ENCODE data around the gene CFAP54.

The CFAP54 gene

DNA sequence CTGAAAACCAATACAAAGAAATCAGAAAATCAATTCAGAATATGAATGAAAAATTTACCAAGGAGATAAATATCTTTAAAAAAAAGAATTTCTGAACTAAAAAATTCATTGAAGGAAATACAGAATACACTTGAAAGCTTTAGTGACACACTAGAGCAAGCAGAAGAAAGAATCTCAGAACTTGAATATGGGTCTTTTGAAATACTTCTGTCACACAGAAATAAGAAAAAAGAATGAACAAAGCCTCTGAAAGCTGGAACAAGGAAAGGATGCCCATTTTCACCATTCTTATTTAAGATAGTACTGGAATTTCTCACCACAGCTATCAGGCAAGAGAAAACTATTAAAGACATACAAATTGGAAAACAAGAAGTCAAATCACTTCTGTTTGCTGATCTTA lies 314.6 kb downstream of the CFAP54 start:
- in situ Hi-C loops (cut with HindIII; ENCODE audit: low sequenced_read_pairs), result no loop called here
- DNase-seq (ENCODE audit: low read depth), result no peak
- TF ChIP-seq, protein P1, sequence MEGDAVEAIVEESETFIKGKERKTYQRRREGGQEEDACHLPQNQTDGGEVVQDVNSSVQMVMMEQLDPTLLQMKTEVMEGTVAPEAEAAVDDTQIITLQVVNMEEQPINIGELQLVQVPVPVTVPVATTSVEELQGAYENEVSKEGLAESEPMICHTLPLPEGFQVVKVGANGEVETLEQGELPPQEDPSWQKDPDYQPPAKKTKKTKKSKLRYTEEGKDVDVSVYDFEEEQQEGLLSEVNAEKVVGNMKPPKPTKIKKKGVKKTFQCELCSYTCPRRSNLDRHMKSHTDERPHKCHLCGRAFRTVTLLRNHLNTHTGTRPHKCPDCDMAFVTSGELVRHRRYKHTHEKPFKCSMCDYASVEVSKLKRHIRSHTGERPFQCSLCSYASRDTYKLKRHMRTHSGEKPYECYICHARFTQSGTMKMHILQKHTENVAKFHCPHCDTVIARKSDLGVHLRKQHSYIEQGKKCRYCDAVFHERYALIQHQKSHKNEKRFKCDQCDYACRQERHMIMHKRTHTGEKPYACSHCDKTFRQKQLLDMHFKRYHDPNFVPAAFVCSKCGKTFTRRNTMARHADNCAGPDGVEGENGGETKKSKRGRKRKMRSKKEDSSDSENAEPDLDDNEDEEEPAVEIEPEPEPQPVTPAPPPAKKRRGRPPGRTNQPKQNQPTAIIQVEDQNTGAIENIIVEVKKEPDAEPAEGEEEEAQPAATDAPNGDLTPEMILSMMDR (IDR thresholded peaks at IDR 0.05; ENCODE audit: low read depth, low read length, missing control alignments), result no peak

DNA sequence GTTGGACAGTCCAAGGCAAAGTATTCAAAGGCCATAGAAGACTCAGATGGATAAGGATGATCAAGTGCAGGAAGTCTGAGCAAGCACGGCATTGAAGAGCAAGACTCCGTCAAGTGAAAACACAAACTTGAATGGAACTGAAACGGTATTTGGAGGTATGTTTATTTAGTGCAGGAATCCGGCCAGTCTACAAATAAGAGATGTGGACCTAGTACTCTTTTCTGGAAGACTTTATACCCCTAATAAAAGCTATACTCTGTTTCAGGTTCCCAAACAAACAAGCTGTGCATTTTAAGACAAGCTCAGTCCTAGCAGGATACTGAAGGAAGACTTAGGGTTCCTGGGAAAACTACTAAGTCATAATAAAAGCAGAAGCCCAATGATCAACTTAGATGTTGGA lies 316.9 kb downstream of the CFAP54 start:
- TF ChIP-seq, protein P1 (IDR thresholded peaks at IDR 0.05; ENCODE audit: low read depth, low read length, missing control alignments), result no peak
- no peak overlapping the region for H3K4me3 ChIP-seq (ENCODE audit: low read depth, low read length)
- in situ Hi-C loops (cut with HindIII; ENCODE audit: low sequenced_read_pairs), result no loop called here
- DNase-seq (ENCODE audit: low read depth), result no peak

More for the DNA sequence above, 314.6 kb downstream of the CFAP54 start:
- H3K4me3 ChIP-seq (ENCODE audit: low read depth, low read length), result no peak overlapping the region

DNA sequence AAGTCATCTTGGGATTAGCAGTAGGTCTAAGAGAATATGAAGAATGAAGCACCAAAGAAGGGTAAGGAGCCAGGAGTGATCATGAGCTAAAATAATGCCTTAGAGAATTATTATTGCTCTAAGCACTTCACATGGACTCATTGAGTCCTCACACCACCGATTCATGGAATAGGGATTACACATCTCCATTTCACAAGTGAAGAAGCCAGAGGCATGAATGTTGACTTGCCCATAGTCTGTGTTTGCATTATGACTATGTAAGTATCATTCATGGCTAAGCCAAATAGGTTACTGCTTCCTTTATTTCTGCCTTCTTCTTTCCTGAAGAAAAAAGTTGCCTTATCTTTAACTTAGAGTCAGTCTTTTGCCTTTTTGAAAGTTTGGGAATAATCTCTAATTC lies 318.4 kb downstream of the CFAP54 start:
- H3K4me3 ChIP-seq (ENCODE audit: low read depth, low read length), result no peak overlapping the region
- in situ Hi-C loops (cut with HindIII; ENCODE audit: low sequenced_read_pairs), result no loop called here
- no peak for DNase-seq (ENCODE audit: low read depth)
- TF ChIP-seq, protein P1 (IDR thresholded peaks at IDR 0.05; ENCODE audit: low read depth, low read length, missing control alignments), result no peak

DNA sequence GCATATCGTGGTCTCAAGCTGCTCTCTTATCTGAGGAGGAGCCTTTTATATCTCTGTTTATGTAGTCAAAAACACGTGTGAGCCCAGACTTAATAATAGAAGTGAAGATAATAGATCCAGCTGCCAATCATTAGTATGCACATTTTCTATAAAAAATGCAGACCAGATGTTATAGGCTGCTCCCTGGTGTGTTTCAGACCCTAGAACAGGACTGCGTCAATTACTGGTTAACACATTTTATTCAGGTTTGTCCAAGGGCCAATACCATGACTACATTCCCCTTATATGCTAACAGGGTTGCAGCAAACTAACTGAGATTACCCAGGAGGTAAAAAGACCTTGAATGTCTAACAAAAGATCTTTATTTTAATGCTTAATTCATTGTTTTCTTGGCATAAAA lies 319.2 kb downstream of the CFAP54 start:
- TF ChIP-seq, protein P1 (IDR thresholded peaks at IDR 0.05; ENCODE audit: low read depth, low read length, missing control alignments), result no peak
- no peak overlapping the region for H3K4me3 ChIP-seq (ENCODE audit: low read depth, low read length)
- DNase-seq (ENCODE audit: low read depth), result no peak
- in situ Hi-C loops (cut with HindIII; ENCODE audit: low sequenced_read_pairs), result no loop called here

DNA sequence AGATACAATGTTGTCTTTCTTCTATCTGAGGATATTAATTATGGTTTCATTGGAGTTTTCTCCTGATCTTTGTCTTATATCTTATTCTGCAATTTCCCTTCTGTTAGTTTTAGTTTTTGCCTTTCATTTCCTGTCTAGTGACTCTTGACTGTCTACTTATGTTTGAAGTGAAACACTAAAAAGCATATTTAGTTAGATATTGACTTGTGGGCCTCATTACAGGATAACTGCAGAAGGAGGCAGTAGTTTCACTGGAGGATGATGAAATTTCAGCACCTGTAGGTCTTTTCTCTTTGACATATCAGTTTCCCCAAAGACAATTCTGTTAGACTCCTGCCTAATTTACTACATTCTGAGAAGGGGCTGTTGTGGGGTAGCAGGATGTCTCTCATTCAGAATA lies 320.1 kb downstream of the CFAP54 start:
- no peak overlapping the region for H3K4me3 ChIP-seq (ENCODE audit: low read depth, low read length)
- in situ Hi-C loops (cut with HindIII; ENCODE audit: low sequenced_read_pairs), result no loop called here
- TF ChIP-seq, protein P1 (IDR thresholded peaks at IDR 0.05; ENCODE audit: low read depth, low read length, missing control alignments), result no peak
- no peak for DNase-seq (ENCODE audit: low read depth)

DNA sequence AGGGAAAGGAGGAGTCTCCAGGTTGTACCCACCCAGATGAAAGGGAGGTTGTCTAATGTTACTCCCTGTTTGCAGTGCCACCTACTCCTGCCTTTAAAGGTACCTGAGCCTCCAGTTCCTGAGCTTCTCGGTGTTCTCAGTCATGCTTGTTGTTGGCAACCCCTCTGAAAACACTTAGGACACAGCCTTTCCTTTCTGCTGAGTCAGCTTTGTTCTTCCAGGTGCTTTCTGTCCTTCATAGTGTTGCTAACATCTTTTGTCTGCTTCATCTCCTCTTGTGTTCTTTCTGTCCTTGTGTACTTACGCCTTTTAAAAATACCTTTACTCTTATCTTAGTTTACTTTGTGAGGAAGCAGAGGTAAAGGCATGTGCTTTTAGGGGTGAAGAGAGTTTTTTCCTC lies 320.7 kb downstream of the CFAP54 start:
- TF ChIP-seq, protein P1 (IDR thresholded peaks at IDR 0.05; ENCODE audit: low read depth, low read length, missing control alignments), result no peak
- in situ Hi-C loops (cut with HindIII; ENCODE audit: low sequenced_read_pairs), result no loop called here
- DNase-seq (ENCODE audit: low read depth), result no peak
- no peak overlapping the region for H3K4me3 ChIP-seq (ENCODE audit: low read depth, low read length)

DNA sequence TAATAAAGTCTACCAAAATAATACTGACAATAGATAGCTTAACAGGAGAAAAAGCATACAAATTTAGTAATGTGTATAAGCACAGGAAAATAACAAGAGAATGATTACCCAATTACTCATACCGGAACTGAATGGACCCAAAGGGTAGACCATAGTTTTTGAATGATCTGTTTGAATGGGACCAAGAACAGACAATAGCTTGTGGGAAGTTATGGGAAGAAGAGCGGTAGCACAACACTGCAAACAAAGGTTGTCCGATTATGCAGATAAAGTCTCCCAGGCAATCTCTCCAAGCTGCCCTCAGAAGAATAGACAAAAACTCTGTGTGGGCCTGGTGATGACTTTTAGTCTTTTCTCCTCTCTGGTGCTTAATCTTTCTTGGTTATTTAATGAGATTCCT lies 321.1 kb downstream of the CFAP54 start:
- no peak for DNase-seq (ENCODE audit: low read depth)
- in situ Hi-C loops (cut with HindIII; ENCODE audit: low sequenced_read_pairs), result no loop called here
- H3K4me3 ChIP-seq (ENCODE audit: low read depth, low read length), result no peak overlapping the region
- TF ChIP-seq, protein P1 (IDR thresholded peaks at IDR 0.05; ENCODE audit: low read depth, low read length, missing control alignments), result no peak
